ENCODE data around the gene TMEM69. TPM values are rescaled to one million over a fixed set of nuclear protein-coding genes. Genes with fewer than 3 reads are reported as not detected.
A peak's percentile ranks its signal among the peaks of the same experiment; 100 is the strongest.
"Not testable (repeated sequence)": the region's sequence is repeated elsewhere in the genome, so short reads cannot be mapped to it uniquely, and the experiment has no call there.

Gene TMEM69
- total RNA-seq, 4 donors from 2014 or later: 12.0 to 52.7 (median 30.8) TPM

GRCh38 chr1:45694823-45695222 lies 6.8 kb downstream of the TMEM69 start:
- peaks cover 6 to 97% (median 34%) of the 10 kb centered on the region in 3 donors for H3K36me3 ChIP-seq
- TF ChIP-seq CTCF (IDR thresholded peaks at IDR 0.05) (no peak), POLR2A (IDR thresholded peaks at IDR 0.05) (no peak)
- no peak overlapping the region for H3K4me3 ChIP-seq
- WGBS, 2 donors: 85 to 87% methylated on average over 7 of the region's 7 CpGs
- H3K27me3 ChIP-seq: no peaks in the 10 kb centered on the region
- peaks cover 0 to 5% (median 3%) of the 10 kb centered on the region in 3 donors for H3K4me1 ChIP-seq
- no peaks in the 10 kb centered on the region for H3K9me3 ChIP-seq
- H3K27ac ChIP-seq: peak overlapping the region in 1 of 4 donors; percentile 5
- intact Hi-C loops (cut with DNase I): no loop called here
- DNase-seq: no peak

GRCh38 chr1:45704637-45705036 lies 16.7 kb downstream of the TMEM69 start:
- Histone ChIP-seq H3K9me3 (no peaks in the 10 kb centered on the region), H3K27me3 (no peaks in the 10 kb centered on the region), H3K4me1 (no peaks in the 10 kb centered on the region), H3K27ac (no peak overlapping the region), H3K36me3 (peaks cover 0 to 59% (median 0%) of the 10 kb centered on the region in 3 donors), H3K4me3 (no peak overlapping the region)
- intact Hi-C loops (cut with DNase I): no loop called here
- WGBS, 2 donors: 91 to 95% methylated on average over 1 of the region's 1 CpG
- DNase-seq: no peak
- TF ChIP-seq CTCF (IDR thresholded peaks at IDR 0.05): no peak
- no peak for TF ChIP-seq POLR2A (IDR thresholded peaks at IDR 0.05)

- TF ChIP-seq CTCF (IDR thresholded peaks at IDR 0.05): no peak
- no peak for TF ChIP-seq POLR2A (IDR thresholded peaks at IDR 0.05)
- no peaks in the 10 kb centered on the region for H3K27me3 ChIP-seq
- H3K4me3 ChIP-seq: no peak overlapping the region
- H3K36me3 ChIP-seq: peaks cover 0 to 81% (median 0%) of the 10 kb centered on the region in 3 donors
- H3K27ac ChIP-seq: no peak overlapping the region
- intact Hi-C loops (cut with DNase I): no loop called here
- WGBS, 2 donors: 67 to 68% methylated on average over 3 of the region's 3 CpGs
- no peak for DNase-seq
- no peaks in the 10 kb centered on the region for H3K9me3 ChIP-seq
- H3K4me1 ChIP-seq: no peaks in the 10 kb centered on the region
Measured at GRCh38 chr1:45713711-45714110, 25.7 kb downstream of the TMEM69 start.

- H3K4me1 ChIP-seq: no peaks in the 10 kb centered on the region
- intact Hi-C loops (cut with DNase I): no loop called here
Measured at GRCh38 chr1:45716700-45717099, 28.7 kb downstream of the TMEM69 start.

GRCh38 chr1:45717386-45717785 lies 29.4 kb downstream of the TMEM69 start:
- DNase-seq; H3K27ac ChIP-seq; H3K4me3 ChIP-seq; H3K27me3 ChIP-seq; intact Hi-C loops (cut with DNase I); H3K9me3 ChIP-seq; H3K4me1 ChIP-seq: not testable (repeated sequence)
- peaks cover 0 to 79% (median 0%) of the 10 kb centered on the region in 3 donors for H3K36me3 ChIP-seq
- WGBS, 2 donors: 77 to 85% methylated on average over 7 to 8 of the region's 8 CpGs

More at GRCh38 chr1:45716700-45717099, 28.7 kb downstream of the TMEM69 start:
- TF ChIP-seq CTCF (IDR thresholded peaks at IDR 0.05) (no peak), POLR2A (IDR thresholded peaks at IDR 0.05) (no peak)
- H3K4me3 ChIP-seq: no peak overlapping the region
- 91 to 95% methylated on average over 3 of the region's 3 CpGs for WGBS, 2 donors
- H3K36me3 ChIP-seq: peaks cover 0 to 79% (median 0%) of the 10 kb centered on the region in 3 donors
- DNase-seq: no peak
- no peaks in the 10 kb centered on the region for H3K27me3 ChIP-seq
- H3K9me3 ChIP-seq: no peaks in the 10 kb centered on the region
- H3K27ac ChIP-seq: no peak overlapping the region

GRCh38 chr1:45718289-45718688 lies 30.3 kb downstream of the TMEM69 start:
- H3K27me3 ChIP-seq: no peaks in the 10 kb centered on the region
- 89 to 100% methylated on average over 1 of the region's 1 CpG for WGBS, 2 donors
- H3K9me3 ChIP-seq: no peaks in the 10 kb centered on the region

More at GRCh38 chr1:45718289-45718688, 30.3 kb downstream of the TMEM69 start:
- H3K4me3 ChIP-seq: no peak overlapping the region
- no peak overlapping the region for H3K27ac ChIP-seq
- H3K4me1 ChIP-seq: no peaks in the 10 kb centered on the region
- no peak for DNase-seq
- intact Hi-C loops (cut with DNase I): no loop called here
- TF ChIP-seq CTCF (IDR thresholded peaks at IDR 0.05) (no peak), POLR2A (IDR thresholded peaks at IDR 0.05) (no peak)
- peaks cover 0 to 70% (median 0%) of the 10 kb centered on the region in 3 donors for H3K36me3 ChIP-seq

All from esophagus squamous epithelium (tissue), 5 donors.